Measurements from ENCODE around the gene ZNF77. TPM values are rescaled to one million over a fixed set of nuclear protein-coding genes. Genes with fewer than 3 reads are reported as not detected.
"Not testable (repeated sequence)": the region's sequence is repeated elsewhere in the genome, so short reads cannot be mapped to it uniquely, and the experiment has no call there.

The ZNF77 gene
- total RNA-seq, 1 experiment from 2014 or later: 12.0 TPM

DNA sequence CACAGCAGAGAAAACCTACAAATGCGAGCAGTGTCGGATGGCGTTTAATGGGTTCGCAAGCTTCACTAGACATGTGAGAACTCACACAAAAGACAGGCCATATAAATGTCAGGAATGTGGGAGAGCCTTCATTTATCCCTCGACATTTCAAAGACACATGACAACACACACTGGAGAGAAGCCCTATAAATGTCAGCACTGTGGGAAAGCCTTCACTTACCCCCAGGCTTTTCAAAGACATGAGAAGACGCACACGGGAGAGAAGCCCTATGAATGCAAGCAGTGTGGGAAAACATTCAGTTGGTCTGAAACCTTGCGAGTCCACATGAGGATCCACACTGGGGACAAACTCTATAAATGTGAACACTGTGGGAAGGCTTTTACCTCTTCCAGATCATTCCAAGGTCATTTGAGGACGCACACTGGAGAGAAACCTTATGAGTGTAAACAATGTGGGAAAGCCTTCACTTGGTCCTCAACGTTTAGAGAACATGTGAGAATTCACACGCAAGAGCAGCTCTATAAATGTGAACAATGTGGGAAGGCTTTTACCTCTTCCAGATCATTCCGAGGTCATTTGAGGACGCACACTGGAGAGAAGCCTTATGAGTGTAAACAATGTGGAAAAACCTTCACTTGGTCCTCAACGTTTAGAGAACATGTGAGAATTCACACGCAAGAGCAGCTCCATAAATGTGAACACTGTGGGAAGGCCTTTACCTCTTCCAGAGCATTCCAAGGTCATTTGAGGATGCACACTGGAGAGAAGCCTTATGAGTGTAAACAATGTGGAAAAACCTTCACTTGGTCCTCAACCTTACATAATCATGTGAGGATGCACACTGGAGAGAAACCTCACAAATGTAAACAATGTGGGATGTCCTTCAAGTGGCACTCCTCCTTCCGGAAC lies 27.2 kb downstream of the ZNF77 start:
- no peak for DNase-seq (ENCODE audit: low read depth)

DNA sequence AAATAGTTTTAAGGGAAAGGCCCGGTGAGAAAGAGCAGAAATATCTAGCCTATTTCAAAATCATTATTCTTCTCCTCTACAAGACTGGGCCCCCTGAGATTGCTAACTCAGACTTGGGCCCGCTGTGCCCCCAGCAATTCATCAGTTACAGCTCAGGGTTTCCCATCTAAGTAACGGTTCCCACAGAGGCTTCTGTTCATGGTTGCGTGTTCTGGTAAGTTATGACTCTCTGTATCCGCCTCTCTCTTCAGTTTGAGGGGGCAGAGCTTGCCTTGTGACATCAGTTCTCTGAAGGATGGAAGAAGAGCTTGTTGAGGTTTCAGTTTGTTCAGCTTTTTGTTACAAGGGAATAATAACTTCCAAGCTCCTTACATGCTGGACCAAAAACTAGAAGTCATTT lies 32.5 kb downstream of the ZNF77 start:
- no peak for DNase-seq (ENCODE audit: low read depth)

DNA sequence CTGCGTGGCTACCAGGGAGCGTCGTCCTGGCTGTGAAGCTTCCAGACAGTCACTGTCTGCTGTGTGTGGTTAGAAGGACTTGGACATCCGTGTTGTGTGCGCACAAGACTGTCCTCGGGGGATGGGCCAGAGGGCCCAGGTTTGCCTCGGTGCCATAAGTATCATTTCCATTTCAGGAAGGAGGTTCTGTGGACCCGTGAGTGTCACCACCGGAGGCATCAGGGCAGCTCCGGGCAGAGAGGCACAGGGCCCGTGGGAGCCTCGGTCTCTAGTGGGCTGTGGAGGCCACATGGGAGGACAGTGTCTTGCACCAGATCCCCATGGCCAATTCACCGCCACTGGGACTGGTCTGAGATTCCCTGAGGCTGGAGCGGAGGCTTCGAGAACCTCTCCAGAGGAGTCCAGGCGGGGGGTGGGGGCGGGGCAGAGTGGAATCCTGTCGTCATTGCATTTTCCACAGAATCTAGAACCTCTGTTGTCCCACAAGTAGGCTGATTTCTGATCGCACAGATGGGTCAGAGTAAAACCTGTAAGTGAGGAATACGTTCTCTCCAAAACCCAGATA lies 38.1 kb downstream of the ZNF77 start:
- no peak for DNase-seq (ENCODE audit: low read depth)

DNA sequence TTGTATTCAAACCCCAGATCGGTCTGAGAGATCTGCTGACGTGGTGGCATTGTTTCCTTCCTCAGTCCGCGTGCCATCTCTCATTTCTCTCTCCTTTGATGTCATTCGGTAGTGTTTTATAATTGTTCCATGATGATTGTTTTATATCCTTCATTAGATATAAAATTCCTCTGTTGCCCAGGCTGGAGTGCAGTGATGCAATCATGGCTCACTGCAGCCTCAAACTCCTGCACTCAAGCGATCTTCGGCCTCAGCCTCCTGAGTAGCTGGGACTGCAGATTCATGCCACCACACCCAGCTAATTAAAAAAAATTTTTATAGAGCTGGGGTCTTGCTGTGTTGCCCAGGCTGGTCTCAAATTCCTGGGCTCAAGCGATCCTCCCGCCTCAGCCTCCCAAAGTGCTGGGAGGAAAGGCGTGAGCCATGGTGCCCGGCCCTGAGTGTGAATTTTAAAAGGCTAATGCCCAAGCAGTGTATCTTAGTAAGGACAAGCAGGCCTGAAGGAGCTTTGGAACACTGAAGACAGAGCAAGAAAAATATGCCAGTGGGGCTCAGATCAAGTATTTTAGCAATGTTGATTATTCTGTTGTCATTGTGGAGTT lies 38.8 kb downstream of the ZNF77 start:
- DNase-seq (ENCODE audit: low read depth): no peak

DNA sequence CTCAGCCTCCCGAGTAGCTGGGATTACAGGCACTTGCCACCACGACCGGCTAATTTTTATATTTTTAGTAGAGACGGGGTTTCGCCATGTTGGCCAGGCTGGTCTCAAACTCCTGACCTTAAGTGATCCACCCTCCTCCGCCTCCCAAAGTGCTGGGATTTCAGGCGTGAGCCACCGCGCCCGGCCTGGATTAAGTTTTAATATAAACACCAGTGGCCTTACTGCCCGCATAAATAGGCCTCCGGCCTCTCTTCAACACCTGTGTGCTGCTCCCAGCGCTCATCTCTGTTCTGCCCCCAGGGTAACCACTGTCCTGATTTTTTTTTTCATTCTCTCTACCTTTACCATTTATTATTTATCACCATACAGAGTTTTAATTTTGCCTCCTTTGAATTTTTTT lies 41.4 kb downstream of the ZNF77 start:
- not testable (repeated sequence) for DNase-seq (ENCODE audit: low read depth)

DNA sequence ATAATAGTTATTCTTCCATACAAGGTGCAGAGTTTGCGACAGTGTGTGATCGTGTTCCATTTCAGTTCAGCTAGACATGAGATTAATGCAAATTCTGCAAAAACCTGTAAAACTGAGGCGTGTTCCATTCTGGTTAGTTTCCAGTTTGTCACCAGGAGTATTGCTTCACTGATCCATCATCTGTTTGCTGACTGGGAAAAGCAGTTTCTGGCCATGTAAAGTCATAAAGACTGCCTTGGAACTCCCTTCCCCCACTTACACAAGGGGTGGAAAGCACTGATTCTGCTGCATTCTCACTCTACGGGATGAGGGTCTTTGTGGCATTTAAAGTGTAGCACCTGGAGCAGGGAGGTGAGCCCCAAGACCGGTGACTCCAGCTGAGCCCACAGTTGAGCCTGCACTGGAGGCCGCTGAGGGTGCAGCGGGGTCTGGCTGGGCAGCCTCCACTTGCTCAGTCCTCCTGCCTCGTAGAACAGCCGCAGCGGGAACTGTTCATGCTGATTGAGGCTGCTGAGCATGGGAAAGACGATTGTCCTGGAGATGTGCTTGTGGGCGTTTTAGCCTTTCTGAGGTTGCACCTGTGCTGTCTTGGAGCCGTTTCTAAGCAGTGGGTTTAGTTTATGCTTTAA lies 42.1 kb downstream of the ZNF77 start:
- DNase-seq (ENCODE audit: low read depth): no peak

DNA sequence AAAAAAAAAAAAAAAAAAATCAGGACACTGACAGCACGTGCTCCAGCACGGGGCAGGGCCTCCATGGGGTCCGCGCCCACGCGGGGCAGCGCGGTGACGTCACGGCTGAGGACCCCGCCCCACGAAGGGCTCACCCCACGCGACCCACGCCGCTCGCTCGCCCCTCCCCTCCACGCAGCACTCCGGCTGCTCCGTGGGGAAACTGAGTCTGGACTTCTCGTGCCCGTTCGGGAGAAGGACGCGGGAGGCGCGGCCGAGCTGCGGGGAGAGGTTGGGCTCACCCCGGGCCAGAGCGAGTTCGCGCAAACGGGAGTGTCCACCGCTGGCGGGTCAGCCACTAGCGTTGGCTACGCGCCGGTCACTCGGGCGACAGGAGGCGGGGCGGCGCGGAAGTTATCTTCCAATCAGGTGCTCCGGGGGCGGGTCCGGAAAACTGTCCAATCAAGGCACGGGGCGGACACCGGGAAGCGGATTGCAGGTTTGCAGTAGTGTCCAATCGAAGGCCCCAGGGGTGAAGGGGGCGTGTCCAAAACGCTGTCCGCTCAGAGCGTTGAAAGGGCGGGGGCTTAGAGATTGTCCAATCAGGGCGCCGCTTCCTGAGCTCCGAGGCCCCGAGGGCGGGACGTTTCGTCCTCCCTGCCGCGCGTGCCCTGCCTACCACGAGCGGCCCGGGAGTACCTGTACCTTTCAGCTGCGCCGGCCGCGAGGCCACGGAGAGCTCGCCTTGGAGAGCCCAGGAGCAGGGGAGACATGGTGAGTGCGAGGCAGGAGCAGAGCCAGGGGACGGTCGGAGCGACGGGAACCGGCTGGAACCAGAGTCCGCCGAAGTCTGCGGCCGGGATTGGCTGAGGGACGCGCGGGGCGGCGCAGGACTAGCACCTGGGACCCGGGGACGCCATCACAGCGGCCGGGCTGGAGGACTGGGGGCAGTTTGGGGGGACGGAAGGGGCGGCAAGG lies 44.2 kb downstream of the ZNF77 start, which contains the start of gene ZNF57:
ZNF57 (plus strand) TSS at position 633 of the 957 bp plus-strand sequence; CDS start at position 751, 118 bp downstream.
- peak; percentile 99 for DNase-seq (ENCODE audit: low read depth)

DNA sequence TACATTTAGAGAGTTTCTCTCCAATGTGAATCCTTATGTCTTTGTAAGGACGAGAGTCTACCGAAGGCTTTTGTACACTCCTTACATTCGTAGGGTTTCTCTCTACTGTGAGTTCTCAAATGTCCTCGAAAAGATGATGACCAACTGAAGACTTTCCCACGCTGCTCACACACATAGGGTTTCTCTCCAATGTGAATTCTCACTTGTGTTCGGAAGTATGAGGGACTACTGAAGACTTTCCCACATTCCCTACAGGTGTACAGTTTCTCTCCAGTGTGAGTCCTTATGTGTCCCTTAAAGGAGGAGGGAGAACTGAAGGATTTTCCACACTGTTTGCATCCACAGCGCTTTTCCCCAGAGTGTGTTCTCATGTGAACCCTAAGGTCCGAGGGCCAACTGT lies 48.1 kb downstream of the ZNF77 start:
- no peak for DNase-seq (ENCODE audit: low read depth)

DNA sequence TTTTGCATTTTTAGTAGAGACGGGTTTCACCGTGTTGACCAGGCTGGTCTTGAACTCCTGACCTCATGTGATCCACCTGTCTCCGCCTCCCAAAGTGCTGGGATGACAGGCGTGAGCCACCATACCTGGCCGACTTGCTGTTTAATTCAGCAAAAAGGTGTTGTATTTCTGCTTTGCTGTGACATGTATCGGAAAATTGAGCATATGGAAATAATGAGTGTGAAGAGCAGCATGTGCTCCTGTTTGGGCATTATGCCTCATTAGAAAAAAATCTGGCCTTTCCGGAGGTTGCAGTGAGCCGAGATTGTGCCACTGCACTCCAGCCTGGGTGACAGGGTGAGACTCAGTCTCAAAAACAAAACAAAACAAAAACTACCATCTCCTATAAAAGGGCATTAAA lies 54.2 kb downstream of the ZNF77 start:
- not testable (repeated sequence) for DNase-seq (ENCODE audit: low read depth)

- DNase-seq (ENCODE audit: low read depth): no peak
Measured at GRCh38 chr19:2888731-2889224, 56.0 kb downstream of the ZNF77 start.

DNA sequence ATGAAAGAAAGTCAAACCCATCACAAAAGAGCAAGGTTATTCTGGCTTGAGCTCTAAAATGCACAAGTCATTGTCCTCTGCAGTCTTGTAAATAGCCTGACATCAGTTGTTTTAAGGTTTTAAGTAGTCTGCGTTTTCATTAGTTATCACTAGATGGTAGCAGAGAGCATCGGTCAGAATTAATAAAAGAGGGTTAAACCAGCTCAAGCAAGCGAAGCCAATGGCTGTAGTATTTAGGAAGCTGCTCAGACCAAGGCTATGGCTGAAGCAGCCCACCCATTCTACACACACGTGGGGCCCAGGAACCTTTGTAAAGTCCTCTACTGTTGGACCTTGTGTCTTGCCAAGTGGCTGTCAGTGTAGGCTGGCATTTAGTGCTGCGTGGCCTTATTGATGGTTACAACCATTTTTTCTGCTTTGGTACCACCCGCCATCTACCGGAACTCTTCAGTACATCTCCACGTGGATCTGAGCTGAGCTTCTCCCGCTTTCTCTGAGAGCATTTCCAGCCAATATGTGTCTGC lies 57.3 kb downstream of the ZNF77 start:
- peak; percentile 77 for DNase-seq (ENCODE audit: low read depth)

DNA sequence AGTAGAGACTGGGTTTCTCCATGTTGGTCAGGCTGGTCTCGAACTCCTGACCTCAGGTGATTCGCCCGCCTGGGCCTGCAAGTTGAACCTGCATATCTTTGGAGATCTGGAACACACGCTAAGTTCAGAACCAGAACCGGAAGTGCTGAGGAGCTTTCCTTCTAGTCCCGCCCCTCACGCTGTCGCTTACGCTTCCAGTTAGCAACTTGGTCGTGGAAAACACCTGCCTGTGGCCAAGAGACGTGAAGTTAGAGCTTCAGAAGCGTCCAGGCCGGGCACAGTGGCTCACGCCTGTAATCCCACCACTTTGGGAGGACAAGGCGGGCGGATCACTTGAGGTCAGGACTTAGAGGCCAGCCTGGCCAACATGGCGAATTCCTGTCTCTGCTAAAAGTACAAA lies 59.0 kb downstream of the ZNF77 start:
- DNase-seq (ENCODE audit: low read depth): no peak

GRCh38 chr19:2883686-2884439 lies 60.9 kb downstream of the ZNF77 start:
- peak; percentile 29 for DNase-seq (ENCODE audit: low read depth)

Other genes with a start within 250 kb of the ZNF77 start
- 0.96 and 1.3 TPM in 2 replicates for gene GNG7, start 242.3 kb downstream of the ZNF77 start, total RNA-seq (2014; rRNA removed; shearing (Covaris generic))
- 0.96 and 1.9 TPM in 2 replicates for gene DIRAS1, start 223.6 kb downstream of the ZNF77 start, total RNA-seq (2014; rRNA removed; shearing (Covaris generic))
- gene SLC39A3, start 205.0 kb downstream of the ZNF77 start, total RNA-seq (2014; rRNA removed; shearing (Covaris generic)): 37.1 and 55.1 TPM in 2 replicates
- gene SGTA, start 161.7 kb downstream of the ZNF77 start, total RNA-seq (2014; rRNA removed; shearing (Covaris generic)): 58.5 and 62.1 TPM in 2 replicates
- 63.7 and 117 TPM in 2 replicates for gene THOP1, start 159.5 kb downstream of the ZNF77 start, total RNA-seq (2014; rRNA removed; shearing (Covaris generic))
- gene ZNF554, start 125.1 kb downstream of the ZNF77 start, total RNA-seq (2014; rRNA removed; shearing (Covaris generic)): 0.88 and 1.1 TPM in 2 replicates
- 6.8 and 7.3 TPM in 2 replicates for gene ZNF555, start 103.5 kb downstream of the ZNF77 start, total RNA-seq (2014; rRNA removed; shearing (Covaris generic))
- gene ZNF556, start 77.6 kb downstream of the ZNF77 start, total RNA-seq (2014; rRNA removed; shearing (Covaris generic)): 0.68 and 1.7 TPM in 2 replicates
- 4.9 and 5.0 TPM in 2 replicates for gene ZNF57, start 44.0 kb downstream of the ZNF77 start, total RNA-seq (2014; rRNA removed; shearing (Covaris generic))
- 0.84 and 3.9 TPM in 2 replicates for gene TLE6, start 32.6 kb upstream of the ZNF77 start, total RNA-seq (2014; rRNA removed; shearing (Covaris generic))
- not detected in 2 replicates for gene TLE2, start 84.3 kb upstream of the ZNF77 start, total RNA-seq (2014; rRNA removed; shearing (Covaris generic))
- 178 and 208 TPM in 2 replicates for gene TLE5, start 117.5 kb upstream of the ZNF77 start, total RNA-seq (2014; rRNA removed; shearing (Covaris generic))
- 35.9 and 56.3 TPM in 2 replicates for gene GNA11, start 149.4 kb upstream of the ZNF77 start, total RNA-seq (2014; rRNA removed; shearing (Covaris generic))
- 36.5 and 42.2 TPM in 2 replicates for gene GNA15, start 191.1 kb upstream of the ZNF77 start, total RNA-seq (2014; rRNA removed; shearing (Covaris generic))
- gene S1PR4, start 233.8 kb upstream of the ZNF77 start, total RNA-seq (2014; rRNA removed; shearing (Covaris generic)): not detected in 2 replicates
- gene NCLN, start 241.0 kb upstream of the ZNF77 start, total RNA-seq (2014; rRNA removed; shearing (Covaris generic)): 29.2 and 39.5 TPM in 2 replicates

All from RPMI7951 (cell line).